ENCODE results near the gene PPP1R13L.

- TF ChIP-seq HDGF (IDR thresholded peaks at IDR 0.05; ENCODE audit: borderline replicate concordance) (no peak), SP1 (IDR thresholded peaks at IDR 0.05) (no peak), FOXA1 (IDR thresholded peaks at IDR 0.05) (no peak), BHLHE40 (IDR thresholded peaks at IDR 0.05; ENCODE audit: borderline replicate concordance) (no peak), CTBP1 (IDR thresholded peaks at IDR 0.05; ENCODE audit: borderline replicate concordance) (no peak), TARDBP (IDR thresholded peaks at IDR 0.05) (no peak), ELF4 (IDR thresholded peaks at IDR 0.05) (no peak), FOXM1 (IDR thresholded peaks at IDR 0.05; ENCODE audit: borderline replicate concordance) (no peak), FOXK2 (IDR thresholded peaks at IDR 0.05) (no peak), LEF1 (IDR thresholded peaks at IDR 0.05; ENCODE audit: borderline replicate concordance) (no peak), SUZ12 (IDR thresholded peaks at IDR 0.05) (no peak), ZNF384 (IDR thresholded peaks at IDR 0.05) (no peak), NFRKB (IDR thresholded peaks at IDR 0.05) (no peak), ARNT (IDR thresholded peaks at IDR 0.05) (no peak)
Measured at GRCh38 chr19:45340899-45341453, 63.9 kb downstream of the PPP1R13L start.
